ENCODE measurements around the gene VPREB1.
A peak's percentile ranks its signal among the peaks of the same experiment; 100 is the strongest.
"Not testable (repeated sequence)": the region's sequence is repeated elsewhere in the genome, so short reads cannot be mapped to it uniquely, and the experiment has no call there.

Gene VPREB1, protein sequence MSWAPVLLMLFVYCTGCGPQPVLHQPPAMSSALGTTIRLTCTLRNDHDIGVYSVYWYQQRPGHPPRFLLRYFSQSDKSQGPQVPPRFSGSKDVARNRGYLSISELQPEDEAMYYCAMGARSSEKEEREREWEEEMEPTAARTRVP

DNA sequence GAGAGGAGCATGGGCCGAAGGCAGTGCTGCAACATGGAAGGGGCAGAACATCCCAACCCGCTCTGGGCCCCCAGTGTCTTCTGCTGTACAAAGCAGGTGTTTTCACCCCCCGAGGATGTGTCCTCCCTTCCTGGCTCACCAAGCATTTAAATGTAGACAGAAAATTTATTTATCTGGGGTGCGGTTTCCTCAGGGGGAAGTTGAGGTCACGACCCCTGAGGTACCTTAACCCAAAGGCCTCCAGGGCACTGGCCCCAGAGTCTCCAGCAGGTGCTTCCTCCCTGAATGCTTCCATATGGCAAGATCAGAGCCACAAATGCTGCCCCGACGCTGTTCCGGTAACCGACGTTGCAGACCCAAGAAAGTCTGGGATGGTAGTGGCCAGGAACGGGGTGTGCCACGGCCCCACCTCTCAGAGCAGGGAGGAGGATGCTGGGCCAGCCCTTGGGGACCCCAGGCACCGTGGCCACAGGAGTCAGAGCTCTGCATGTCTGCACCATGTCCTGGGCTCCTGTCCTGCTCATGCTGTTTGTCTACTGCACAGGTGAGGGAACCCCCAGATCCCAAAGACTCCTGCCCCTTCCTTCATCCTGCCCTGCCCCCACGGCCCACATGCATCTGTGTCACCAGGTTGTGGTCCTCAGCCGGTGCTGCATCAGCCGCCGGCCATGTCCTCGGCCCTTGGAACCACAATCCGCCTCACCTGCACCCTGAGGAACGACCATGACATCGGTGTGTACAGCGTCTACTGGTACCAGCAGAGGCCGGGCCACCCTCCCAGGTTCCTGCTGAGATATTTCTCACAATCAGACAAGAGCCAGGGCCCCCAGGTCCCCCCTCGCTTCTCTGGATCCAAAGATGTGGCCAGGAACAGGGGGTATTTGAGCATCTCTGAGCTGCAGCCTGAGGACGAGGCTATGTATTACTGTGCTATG is at the start of gene VPREB1:
Gene VPREB1 (plus strand): TSS at position 471 of the 935 bp plus-strand sequence. CDS start 28 bp downstream, at position 499.
- DNase-seq: no peak

DNA sequence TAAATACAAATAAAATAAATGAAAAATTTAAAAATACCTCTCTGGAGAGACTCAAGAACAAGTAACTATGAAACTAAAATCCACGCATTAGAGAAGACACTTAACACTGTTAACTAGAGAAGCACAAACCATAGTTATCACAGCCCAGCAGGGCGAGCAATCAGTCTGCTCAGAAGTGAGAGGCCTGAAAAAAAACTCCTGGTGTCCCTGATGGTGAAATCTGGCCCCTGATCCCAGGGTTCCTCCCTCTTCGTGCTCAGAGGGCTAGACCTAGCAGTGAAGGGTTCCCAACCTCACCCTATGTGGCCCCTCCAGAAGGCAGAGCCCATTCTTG is 49.7 kb upstream of the VPREB1 start:
- no peak for DNase-seq

DNA sequence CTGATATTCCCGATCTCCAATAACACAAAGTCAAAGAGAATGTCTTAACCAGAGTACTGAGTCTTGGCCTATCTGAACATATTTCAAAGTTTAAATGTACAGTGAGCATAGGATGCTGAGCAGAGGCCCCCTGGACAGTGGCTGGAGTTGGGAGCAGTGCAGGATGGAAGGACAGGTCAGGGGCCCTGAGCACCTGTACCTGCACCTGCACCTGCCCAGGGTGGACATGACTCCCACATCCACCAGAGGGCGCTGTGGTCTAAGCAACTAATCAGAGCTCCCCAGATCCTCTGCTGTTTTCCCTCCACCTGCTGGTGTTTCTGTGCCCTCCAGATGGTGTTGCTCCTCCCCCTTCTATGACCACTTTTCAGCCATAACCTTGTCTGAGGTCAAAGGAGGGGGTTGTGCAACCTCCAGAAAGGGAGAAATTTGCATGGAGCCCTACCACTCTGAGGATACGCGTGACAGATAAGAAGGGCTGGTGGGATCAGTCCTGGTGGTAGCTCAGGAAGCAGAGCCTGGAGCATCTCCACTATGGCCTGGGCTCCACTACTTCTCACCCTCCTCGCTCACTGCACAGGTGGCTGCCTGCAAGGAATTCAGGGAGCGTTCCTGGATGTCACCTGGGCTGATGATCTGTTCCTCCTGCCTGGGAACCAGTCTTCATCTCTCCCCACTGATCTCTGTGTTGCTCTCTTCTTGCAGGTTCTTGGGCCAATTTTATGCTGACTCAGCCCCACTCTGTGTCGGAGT is 49.1 kb upstream of the VPREB1 start:
- peak in 18 of 51 donors; percentile 1 to 68 (median 18) for DNase-seq

DNA sequence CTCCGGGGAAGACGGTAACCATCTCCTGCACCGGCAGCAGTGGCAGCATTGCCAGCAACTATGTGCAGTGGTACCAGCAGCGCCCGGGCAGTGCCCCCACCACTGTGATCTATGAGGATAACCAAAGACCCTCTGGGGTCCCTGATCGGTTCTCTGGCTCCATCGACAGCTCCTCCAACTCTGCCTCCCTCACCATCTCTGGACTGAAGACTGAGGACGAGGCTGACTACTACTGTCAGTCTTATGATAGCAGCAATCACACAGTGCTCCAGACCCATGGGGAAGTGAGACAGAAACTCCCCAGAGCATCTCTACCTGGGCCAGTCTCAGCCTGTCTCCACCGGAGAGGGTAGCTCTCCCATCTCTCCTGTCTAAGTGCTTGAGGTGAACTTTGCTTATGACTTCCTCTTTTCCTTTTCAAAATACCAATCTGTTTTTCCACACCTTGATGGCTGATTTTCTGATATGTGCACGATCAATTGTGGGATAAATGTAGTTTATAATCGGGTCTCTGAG is 48.5 kb upstream of the VPREB1 start:
- DNase-seq: no peak

DNA sequence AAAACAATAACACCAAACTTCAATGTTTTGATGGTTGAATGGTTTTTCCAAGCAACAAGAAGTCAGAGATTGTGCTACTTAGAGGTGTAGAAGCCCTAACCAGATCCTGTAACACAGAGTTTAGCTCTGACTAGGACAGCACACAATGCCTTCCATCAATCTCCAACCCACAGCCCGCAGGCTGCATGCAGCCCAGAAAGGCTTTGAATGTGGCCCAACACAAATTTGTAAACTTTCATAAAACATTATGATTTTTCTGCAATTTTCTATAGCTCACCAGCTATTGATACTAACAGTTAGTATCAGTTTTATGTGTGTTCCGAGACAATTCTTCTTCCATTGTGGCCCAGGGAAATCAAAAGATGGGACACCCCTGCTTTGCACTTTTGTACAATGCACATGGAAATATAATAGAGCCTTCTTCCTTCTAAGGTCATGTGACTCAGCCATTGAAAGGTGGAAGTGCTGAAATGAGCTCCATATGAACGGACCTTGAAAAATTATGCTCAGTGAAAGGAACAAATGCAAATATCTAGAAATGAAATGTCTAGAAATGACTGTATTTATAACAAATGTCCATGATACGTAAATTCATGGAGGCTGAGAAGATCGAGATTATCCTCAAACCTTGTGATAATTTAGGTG is 47.6 kb upstream of the VPREB1 start:
- DNase-seq: no peak

DNA sequence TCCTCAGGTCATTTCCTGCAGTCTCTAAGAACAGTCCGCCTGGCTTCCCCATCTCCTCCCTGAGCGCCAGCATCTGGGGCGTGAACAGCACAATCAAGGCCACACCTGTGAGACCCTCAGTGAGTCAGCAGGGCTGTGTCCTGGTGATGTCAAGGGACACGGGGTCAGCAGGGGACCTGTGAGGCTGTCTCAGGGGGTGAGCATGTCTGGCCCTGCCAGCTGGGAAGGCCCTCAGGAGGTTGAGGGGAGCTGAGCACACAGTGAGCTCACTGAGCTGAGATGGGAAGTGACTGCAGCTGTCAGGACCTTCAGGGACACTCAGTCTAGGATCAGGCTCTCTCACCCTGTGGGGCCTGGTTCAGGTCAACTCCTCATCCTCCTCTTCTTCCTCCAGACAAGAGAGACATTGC is 46.6 kb upstream of the VPREB1 start:
- no peak for DNase-seq

DNA sequence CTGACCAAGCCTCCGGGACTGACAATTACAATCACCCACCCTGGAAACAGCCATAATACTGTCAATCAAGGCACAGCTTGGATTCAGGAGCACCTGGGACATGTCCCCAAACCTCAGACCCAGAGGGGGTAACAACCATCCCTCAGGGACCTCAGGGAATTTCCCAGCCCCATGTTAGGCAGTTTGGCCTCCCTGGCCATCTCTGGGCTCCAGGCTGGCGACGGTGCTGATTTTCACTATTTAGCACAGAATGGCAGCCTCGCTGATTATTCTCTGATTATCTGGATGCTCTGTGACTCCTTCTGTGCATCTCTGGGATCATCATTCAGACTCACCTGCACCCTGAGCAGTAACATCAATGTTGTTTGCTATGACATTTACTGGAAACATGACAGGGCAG is 45.8 kb upstream of the VPREB1 start:
- no peak for DNase-seq

DNA sequence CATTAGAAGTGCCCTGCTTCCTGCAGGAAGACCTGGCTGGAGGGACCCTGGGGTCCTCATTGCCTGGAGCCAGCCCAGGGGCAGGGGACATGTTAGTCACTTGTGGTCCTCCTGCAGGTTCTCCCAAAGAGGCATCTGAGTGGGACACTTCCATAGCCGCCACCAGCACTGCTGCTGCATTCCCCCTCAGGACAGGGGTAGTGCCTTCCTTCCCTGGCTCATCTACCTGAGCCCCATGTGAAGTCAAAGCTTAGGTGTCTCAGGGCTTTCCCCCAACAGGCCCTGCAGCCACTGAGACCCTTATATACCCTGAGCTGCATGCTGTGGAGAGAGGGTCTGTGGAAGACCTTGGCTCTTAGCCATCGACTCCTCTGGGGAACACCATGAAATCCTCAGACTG is 45.0 kb upstream of the VPREB1 start:
- DNase-seq: no peak

DNA sequence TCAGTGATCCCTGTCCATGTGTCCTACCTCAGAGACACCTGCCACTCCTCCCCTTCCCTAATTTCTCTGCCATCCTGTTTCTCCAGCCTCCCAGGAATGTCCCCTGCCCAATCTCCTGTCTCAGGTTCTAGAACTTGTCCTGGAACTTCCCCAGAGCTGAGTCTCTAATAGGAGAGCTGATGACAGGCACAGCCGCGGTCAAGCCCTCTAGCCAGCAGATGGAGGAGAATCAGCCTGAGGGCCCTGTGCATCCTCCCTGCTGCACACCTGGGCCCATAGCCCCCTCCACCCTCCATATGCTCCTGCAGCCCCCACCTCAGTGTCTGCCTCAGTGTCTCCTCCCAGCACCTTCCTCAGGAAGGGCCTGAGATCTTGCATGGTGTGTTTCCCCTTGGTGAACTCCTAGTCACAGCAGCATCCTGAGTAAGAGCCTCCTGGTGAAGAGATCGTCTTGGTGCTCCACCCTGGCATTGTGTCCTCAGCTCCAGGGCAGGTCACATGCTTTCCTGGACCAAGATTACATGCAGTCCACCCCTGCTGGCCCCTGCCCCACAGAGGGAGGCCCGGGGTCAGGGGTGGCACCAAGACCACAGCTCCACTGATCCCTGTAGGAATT is 43.9 kb upstream of the VPREB1 start:
- no peak for DNase-seq

DNA sequence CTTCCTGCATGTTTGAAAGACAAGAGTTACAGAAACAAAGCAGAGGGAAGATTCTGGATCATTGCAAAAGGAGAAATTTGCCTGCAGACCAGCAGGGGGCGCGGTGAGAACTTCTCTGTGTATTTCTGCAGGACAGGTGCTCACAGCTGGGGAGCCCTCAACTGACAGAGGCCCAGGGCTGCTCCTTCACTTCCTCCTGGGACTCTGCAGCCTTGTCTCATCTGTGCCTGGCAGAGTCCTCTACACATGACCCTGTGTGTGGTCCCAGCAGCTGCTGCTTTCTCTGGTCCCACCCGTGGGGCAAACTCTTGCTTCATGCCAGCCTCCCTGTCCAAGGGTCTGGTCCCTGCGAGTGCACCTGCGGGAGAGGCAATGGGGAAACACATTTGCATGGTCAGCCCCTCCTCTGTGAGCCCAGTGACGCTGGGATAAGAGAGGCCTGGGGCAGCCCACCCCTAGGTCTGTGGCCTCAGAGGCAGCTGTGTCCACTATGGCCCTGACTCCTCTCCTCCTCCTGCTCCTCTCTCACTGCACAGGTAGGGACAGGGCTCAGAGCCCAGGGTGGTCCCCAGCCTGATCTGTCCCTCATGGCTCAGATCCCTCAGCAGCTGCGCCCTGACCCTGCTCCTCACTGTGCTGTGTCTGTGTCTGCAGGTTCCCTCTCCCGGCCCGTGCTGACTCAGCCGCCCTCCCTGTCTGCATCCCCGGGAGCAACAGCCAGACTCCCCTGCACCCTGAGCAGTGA is 43.2 kb upstream of the VPREB1 start:
- peak in 7 of 51 donors; percentile 6 to 17 (median 9) for DNase-seq

DNA sequence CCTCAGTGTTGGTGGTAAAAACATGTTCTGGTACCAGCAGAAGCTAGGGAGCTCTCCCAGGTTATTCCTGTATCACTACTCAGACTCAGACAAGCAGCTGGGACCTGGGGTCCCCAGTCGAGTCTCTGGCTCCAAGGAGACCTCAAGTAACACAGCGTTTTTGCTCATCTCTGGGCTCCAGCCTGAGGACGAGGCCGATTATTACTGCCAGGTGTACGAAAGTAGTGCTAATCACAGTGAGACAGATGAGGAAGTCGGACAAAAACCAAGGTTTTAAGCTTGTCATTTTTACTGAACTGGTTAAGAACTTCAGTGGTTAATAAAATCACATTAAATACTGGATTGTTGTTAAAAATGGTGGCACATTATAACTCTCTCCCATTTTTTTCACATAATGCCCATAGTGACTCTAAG is 42.6 kb upstream of the VPREB1 start:
- no peak for DNase-seq

DNA sequence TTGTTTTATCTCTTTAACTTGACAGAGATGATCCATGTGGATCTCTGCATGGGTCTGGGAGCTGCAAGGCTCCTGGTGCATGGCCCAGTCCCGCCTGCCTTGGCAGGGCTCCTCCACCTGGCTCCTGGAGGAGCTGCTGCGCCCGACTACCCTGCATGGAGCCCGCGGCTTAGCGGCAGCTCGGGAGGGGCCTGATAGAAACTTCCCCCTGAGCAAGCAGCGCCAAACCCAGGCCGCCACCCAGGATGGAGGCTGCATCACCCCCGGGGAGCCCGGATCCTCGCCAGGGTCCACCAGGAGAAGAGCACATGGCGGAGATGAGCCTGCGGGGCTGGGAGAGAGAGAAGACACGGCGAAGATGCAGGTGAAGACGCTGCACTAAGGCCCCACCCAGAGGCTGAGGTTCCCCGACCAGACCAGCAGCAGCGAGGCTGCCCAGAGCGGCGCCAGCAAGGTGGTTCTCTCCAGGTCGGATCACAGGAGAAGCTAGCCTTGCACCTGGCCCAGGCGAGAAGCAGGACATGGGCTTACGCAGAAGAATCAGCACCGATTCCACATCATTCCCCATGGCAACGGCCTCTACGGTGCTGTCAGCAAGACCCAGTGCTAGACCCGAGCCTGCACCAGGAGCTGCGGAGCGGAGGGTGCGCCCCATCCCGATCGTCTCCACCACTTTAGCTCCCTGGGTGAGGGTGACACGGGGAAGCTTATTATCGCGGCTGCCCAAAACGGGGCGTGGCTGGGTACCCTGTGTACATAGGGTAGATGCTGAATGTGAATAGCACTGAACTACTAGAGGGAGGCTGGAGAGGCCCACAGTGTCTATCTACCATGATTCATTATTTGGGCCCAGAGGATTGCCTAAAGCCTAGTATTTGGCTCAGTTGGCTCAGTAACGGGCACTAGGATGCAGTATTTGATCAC is 41.3 kb upstream of the VPREB1 start:
- no peak for DNase-seq

DNA sequence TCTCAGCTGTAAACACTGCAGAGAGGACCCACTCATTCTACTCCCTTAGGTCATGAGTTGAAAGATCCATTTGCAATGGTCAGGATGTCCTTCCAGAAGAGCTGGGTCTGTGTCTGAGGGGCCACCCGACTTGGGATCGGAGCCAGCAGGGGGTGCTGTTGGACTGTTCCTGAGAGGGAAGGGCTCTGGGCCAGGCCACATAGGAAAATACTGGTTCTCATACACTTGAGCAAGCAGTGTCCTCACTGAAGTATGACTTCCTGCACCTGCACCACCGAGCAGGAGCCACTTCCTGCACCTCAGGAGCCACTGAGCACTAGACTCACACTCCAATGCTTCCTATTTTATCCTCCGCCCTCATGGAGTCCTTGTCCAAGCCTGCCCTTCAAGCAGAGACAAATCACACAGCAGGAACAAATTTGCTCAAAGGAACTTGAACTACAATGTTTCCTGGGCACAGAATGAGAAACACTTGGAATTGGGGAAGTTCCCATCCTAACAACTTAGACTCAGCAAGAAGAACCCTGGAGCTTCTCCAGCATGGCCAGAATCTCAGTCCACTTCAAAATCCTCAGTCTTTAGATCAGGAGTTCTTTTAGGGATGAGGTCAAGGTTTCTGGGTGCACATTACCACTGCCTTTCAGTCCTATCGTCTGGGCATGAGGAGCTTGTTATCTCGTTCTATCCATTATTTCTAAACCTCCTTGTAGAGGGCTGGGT is 36.6 kb upstream of the VPREB1 start:
- peak in 27 of 51 donors; percentile 4 to 61 (median 14) for DNase-seq

DNA sequence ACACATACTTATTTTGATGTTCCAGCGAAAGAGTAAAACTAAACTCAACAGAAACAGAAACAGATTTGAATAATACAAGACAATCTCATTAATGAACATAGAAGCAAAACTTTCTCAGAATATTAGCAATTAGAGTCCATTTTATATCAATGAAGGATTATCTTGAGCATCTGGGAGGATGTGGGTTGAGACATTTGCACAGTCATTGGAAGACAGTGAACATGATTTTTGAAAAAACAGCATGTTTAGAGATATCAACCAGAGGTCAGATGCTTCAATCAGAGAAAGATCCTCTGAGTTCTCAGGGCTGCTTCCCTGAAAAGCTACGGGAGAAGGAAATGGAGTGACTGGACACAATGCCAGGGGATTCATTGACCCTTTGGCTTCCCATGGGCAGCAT is 35.9 kb upstream of the VPREB1 start:
- DNase-seq: no peak

DNA sequence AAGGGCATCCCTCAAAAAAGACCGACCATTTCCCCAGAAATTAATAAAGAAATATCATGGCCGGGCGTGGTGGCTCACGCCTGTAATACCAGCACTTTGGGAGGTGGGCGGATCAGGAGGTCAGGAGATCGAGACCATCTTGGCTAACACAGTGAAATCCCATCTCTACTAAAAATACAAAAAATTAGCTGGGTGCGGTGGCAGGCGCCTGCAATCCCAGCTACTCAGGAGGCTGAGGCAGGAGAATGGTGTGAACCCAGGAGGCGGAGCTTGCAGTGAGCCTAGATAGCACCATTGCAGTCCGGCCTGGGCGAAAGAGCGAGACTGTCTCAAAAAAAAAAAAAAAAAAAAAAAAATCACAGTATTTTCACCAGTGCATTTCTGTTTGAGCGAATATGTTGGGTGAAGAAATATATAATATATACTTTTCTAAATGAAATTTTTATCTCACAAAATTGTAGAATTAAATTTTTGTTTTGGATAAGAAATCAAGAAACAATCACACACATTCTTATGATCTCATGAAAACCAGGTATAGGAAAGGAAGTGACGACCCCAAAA is 35.4 kb upstream of the VPREB1 start:
- not testable (repeated sequence) for DNase-seq

DNA sequence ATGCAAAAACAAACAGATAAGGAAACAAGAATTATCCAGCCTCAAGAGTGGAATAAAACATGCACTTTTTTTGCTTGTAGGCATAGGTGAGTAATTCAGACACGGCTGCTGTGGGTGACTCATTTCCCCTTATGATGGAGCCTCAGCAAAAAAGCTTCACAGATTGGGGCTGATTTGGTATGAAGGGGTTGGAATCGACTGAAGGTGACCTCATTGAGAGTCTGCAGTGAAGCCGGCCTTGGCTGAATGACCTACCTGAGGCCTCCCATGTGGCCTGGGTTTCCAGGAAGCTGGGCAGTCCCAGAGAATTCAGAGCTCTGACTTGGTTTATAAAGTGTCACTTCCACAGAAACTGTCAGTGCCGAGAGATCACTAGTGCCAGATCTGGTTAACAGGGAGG is 34.2 kb upstream of the VPREB1 start:
- DNase-seq: peak in 1 of 51 donors; percentile 32

DNA sequence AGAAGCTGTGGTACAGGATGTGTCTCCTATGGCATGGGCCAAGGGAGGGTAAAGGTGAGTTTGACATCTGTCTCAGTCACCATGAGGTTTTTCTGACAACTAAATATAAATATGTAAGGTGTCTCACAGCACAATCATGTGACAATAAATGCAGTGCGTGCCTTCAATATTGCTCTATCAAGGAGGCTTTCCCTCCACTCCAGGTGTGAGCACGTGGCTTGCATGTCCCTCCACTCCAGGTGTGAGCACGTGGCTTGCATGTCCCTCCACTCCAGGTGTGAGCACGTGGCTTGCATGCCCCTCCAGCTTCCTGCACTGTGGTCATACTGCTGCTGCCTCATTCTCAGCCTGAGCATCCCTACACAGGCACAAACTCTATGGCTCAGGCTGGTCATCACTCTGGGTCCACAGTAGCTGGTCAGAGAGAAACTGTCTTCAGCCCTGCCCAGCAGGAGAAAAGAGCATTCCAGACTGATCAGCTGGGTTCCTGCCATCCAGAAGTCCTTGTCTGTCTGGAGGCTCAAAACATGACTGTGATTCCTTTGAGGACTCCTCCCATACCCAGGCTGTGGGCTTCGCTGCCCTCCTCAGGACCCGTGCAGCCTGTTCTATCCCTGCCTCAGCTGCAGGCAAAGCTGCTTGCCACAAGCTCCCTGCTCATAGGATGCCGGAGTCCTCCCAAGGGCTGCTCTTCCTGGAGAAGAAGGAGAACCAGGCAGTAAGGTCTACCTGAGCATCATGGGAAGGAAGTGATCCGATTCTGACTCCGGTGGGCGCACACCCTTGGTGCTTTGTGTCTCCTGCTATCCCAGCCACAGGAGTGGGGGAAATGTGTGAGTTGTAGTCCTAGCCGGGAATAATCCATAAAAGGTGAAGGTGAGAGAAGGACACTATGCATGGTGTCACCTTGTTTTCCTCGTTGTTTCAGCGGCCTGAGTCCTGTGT is 33.4 kb upstream of the VPREB1 start:
- DNase-seq: no peak
